ENCODE data around the gene NDST4.

NDST4 gene

DNA sequence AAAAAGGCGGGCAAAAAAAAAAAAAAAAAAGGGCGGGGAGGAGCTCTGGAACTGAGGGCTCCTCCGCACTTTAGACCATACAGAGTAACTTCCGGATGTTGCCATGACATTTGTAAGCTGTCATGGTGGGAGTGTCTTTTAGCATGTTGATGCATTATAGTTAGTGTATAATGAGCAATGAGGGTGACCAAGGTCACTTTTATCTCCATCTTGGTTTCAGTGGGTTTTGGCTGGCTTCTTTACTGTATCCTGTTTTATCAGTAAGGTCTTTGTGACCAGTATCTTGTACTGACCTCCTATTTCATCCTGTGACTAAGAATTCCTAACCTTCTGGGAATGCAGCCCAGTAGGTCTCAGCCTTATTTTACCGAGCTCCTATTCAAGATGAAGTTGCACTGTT is 321.4 kb downstream of the NDST4 start:
- no peak for DNase-seq (ENCODE audit: low spot score)

DNA sequence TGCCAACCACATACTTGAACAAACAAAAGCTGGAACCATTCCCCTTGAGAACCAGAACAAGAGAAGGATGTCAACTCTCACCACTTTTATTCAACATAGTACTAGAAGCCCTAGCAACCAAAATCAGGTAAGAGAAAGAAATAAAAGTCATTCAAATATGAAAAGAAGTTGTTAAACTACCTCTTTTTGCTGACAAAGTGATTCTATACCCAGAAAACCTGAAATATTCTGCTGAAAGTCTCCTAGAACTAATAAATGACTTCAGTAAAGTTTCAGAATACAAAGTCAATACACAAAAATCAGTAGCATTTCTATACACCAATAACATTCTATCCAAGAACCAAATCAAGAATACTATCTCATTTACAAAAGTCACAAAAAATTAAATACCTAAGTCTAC is 327.9 kb downstream of the NDST4 start:
- DNase-seq (ENCODE audit: low spot score) = no peak

DNA sequence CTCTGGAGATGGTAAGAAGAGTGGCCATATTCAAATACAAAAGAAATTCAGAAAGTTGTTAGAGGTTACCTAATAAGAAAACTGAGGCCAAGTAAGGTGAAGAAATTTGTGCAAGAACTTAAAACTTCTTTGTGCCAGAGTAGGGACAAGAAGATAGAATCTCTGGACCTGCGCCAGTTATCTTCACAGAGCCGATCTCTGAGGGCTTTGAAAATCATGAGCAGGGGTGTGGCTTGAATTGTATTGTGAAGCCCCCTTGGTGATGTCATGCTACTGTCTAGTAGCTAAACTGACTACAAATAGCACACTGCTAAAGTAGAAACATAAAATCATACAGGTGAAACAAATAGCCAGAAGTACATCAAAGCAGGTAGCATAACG is 330.2 kb downstream of the NDST4 start:
- no peak for DNase-seq (ENCODE audit: low spot score)

DNA sequence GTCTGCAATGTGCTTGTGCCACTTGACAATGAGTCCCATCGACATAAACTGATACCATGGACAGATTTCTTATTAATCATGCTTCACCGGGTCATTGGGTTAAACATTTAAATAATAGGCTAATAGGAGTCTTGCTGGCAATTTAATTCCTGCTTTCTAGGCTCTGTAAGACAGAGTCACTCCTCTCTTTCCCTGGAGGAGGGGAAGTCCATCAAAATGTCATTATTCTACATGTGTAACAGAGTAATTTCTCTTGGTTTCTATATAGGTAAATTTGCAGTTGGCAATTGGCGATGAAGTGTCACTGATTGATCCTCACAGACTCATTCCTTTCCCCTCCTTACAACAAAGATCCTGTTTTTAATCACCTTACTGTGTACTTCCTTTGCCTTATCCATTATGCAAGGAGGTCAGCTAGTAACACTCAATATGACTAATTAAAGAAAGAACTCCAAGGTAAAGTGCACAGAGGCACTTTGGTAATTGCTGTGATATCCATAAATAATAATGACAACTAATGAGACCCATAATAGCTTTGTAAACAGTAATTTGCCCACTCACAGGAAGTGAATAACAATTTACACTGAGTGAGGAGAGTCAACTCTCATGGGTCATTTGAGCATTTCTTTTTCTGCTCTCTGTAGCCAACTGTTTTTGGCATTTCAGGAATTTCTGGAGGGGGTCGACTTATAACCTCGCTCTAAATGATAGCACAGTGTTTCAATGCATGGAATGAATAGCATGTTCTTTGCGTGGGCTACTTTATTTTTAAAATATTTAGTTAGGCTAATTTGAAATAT is 330.8 kb downstream of the NDST4 start:
- no peak for DNase-seq (ENCODE audit: low spot score)

DNA sequence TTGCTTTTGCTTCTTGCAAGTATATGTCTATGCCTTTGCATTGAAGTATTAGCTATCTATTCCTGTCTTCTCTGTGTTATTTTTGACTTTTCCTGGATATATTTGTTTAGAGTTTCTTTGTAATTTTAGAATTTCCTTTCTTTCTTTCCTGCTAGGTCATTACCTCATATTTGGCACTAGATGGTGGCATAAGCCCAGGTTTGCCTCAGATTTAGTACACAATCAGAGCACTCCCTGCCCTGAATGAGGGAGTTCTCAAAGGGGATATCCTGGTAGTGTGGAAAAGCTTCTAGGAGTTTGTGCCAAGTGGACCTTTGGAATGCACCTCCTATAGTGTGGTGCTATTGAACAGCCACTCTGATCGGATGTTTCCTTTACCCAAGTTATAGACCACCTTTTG is 333.2 kb downstream of the NDST4 start:
- DNase-seq (ENCODE audit: low spot score) = peak; percentile 4
